Kidney glomerular epithelial cell (primary cell): ENCODE measurements around the gene COL23A1.
A peak's percentile ranks its signal among the peaks of the same experiment; 100 is the strongest.
"Not testable (repeated sequence)": the region's sequence is repeated elsewhere in the genome, so short reads cannot be mapped to it uniquely, and the experiment has no call there.

Experiments used
- DNase-seq: peaks from one replicate; lab custom pipeline; 2025; lab: John Stamatoyannopoulos, UW

Gene COL23A1

GRCh38 chr5:178378527-178379484 is 211.4 kb downstream of the COL23A1 start:
- no peak for DNase-seq

- no peak for DNase-seq
Measured at GRCh38 chr5:178377583-178378270, 212.5 kb downstream of the COL23A1 start.

GRCh38 chr5:178376921-178377582 is 213.1 kb downstream of the COL23A1 start:
- peak; percentile 66 for DNase-seq

GRCh38 chr5:178375348-178375747 is 214.8 kb downstream of the COL23A1 start:
- no peak for DNase-seq

- no peak for DNase-seq
Measured at GRCh38 chr5:178373711-178374110, 216.5 kb downstream of the COL23A1 start.

GRCh38 chr5:178372142-178372571 is 218.0 kb downstream of the COL23A1 start:
- no peak for DNase-seq

GRCh38 chr5:178371362-178372111 is 218.7 kb downstream of the COL23A1 start:
- no peak for DNase-seq

GRCh38 chr5:178370102-178370501 is 220.1 kb downstream of the COL23A1 start:
- DNase-seq = no peak

GRCh38 chr5:178369469-178369868 is 220.7 kb downstream of the COL23A1 start:
- not testable (repeated sequence) for DNase-seq

- DNase-seq = no peak
Measured at GRCh38 chr5:178368716-178369300, 221.4 kb downstream of the COL23A1 start.

- no peak for DNase-seq
Measured at GRCh38 chr5:178368274-178368673, 221.9 kb downstream of the COL23A1 start.

- DNase-seq = no peak
Measured at GRCh38 chr5:178367736-178368120, 222.5 kb downstream of the COL23A1 start.

- no peak for DNase-seq
Measured at GRCh38 chr5:178366998-178367735, 223.0 kb downstream of the COL23A1 start.

- no peak for DNase-seq
Measured at GRCh38 chr5:178365501-178366440, 224.4 kb downstream of the COL23A1 start.

- no peak for DNase-seq
Measured at GRCh38 chr5:178364326-178364675, 225.9 kb downstream of the COL23A1 start.

GRCh38 chr5:178363501-178364325 is 226.5 kb downstream of the COL23A1 start:
- no peak for DNase-seq

GRCh38 chr5:178361657-178362445 is 228.3 kb downstream of the COL23A1 start:
- peak; percentile 31 for DNase-seq

- no peak for DNase-seq
Measured at GRCh38 chr5:178360926-178361235, 229.3 kb downstream of the COL23A1 start.
